HG03196 (cell line): ENCODE results near the gene FANCL.
"Not testable (repeated sequence)": the region's sequence is repeated elsewhere in the genome, so short reads cannot be mapped to it uniquely, and the experiment has no call there.

ENCODE experiments used
- ATAC-seq: cut with Tn5 transposase; IDR thresholded peaks from one replicate; pipeline ENCODE4 v1.9.1; 2021; ENCODE audit not compliant: unreplicated experiment

The FANCL gene

DNA sequence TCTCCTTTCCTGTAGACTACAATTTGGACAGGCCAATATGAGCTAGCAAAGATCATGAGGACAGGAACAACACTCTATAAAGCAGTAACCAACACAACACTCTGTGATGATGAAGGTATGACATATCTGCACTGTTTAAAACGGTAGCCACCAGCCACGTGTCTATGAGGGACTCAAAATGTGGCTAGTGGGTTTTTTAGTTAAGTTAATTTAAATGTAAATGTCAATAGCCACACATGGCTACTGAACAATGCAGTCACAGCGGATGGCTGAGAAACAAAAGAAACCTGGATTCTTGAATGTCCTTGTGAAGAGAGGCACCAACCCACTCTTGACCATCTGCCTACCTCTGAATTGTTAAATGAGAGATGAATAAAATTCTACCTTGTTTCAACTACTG lies 33.9 kb downstream of the FANCL start:
- no peak for ATAC-seq

DNA sequence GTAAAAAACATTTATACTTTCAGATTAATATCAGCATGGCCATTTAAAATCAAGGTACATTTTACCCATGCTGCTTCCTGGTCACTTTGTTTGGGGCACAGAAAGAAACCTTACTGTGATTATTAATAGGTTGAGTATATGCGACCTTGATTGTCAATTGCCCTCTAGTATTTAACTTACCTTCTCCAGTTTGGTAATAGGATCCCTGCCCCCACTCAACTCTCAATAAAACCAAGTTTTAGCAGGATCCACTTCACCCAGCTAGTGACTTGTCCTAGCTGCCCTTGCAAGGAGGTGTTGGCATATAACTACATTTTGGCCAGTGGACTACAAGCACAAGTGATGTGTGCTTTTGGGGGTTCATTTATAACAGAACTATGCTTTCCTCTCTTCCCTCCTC lies 34.3 kb downstream of the FANCL start:
- ATAC-seq = no peak

DNA sequence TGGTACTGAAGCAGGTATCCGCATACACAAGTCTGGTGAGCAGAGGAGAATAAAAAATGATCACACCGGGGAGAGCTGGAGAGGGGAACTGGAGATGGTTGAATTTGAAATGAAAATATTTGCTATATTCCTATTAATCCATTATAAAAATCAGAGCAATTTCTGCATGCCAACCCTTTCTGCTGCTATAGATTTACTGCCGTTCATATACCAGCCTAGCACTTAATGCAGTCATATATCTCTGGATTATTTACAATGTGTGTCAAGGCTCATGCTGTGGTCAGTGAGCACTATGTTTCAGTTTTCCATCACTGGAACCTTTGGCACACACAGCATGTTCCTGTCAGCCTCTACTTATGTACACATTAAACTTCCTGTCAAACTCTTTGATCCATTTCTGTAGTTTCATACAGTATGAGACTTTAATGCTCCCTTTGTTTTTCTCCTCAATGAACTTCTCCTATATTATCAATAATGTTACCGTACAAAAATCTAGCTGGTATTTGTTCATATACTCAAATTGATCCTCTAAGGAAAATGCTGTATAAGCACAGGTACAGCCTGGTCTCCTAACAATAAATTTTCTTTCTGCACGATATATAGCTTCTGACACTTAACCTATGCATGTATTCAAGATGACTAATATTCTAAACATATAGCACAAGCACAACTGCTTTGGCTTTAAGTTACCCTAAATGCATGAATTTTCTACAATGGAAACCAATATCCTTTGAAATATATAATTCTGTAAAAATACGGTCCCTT lies 36.7 kb downstream of the FANCL start:
- ATAC-seq = no peak

DNA sequence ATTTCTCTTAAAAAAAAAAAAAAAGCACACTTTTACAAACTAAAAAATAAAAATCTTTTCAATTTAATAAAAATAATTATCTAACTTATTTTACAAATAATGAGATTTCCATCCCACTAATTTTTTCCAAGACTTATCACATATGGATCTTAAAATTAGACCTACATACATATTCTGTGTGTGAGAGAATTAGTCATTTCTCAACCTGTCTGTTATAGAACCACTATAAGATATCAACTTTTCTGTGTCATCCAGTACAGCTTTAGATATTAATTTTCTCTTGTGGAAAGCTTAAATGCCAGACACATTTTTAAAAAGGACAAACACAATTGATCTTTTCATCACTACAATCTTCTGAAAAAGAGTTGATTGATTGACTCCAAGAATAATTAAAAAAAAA lies 38.1 kb downstream of the FANCL start:
- no peak for ATAC-seq

DNA sequence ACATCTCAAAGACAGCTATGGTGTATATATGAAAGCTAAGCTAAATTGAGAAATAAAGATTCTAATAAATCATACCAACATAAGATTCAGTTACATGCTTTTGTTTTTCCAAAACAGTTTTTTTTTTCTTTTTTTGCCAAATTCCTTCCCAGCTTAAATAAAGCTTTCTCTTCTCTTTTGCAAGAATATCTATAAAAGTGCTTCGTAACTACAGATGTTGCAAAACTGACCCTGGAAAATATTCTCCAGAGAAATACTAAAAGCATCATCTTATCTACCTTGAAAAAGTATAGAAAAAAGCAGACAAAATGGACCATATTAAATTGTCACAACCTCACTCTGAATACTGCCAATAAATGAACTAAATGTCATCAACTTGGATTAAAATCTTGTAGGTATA lies 38.7 kb downstream of the FANCL start:
- no peak for ATAC-seq

DNA sequence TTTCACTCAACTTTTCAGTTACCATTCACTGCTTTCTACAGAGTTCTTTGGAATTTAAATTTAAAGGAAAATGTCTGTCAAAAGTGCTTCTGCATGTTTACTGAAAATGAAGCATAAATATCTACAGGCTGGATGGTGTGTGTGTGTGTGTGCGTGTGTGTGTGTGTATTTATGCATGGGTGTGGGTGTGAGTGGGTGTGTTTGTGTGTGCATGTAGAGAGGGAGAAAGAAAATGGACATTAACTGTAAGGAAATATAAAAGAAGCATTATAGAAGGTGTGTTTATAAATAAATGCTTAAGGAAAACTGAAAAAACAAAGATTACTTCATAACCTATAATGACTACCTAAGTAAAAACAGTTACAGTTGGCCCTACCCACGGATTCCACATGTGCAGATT lies 43.2 kb downstream of the FANCL start:
- no peak for ATAC-seq

DNA sequence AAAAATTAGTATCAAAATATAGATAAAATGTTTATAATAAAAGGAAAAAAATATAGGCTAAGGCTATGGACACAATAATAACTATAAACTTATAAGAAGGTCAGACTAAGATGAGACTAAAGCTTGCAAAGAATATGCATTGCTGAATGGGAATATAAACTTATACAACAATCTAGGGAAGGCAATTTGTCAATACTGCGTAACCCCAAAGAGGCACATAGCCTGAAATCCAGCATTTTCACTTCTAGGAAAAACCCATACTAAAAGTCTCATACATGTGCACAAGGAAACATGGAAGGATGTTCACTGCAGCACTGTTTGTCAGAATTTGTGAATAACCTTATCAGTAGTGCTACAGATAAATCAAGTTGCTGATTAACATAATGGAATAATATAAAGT lies 45.5 kb downstream of the FANCL start:
- no peak for ATAC-seq

DNA sequence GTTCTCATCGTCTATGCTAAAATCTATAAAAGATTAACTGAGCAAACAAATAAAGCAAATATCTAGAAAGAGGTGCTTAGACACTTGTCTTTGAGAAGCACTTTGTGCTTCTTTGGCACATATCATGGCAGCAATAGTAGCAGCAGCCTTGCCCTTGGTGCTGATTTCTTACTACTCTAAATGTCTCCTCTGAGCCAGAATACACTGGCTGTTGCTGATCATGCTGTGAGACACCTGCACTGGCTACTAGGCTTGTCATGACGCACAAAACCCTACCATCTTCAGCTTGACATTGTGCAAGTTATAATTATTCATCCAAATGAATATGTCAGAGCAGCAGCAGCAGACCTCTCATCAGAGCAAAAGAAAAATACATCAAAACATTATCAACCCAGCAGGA lies 46.7 kb downstream of the FANCL start:
- no peak for ATAC-seq

DNA sequence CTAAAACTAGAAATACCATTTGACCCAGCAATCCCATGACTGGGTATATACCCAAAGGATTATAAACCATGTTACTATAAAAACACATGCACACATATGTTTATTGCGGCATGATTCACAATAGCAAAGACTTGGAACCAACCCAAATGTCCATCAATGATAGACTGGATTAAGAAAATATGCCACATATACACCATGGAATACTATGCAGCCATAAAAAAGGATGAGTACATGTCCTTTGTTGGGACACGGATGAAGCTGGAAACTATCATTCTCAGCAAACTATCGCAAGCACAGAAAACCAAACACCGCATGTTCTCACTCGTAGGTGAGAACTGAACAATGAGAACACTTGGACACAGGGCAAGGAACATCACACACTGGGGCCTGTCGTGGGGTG lies 54.1 kb downstream of the FANCL start:
- not testable (repeated sequence) for ATAC-seq

DNA sequence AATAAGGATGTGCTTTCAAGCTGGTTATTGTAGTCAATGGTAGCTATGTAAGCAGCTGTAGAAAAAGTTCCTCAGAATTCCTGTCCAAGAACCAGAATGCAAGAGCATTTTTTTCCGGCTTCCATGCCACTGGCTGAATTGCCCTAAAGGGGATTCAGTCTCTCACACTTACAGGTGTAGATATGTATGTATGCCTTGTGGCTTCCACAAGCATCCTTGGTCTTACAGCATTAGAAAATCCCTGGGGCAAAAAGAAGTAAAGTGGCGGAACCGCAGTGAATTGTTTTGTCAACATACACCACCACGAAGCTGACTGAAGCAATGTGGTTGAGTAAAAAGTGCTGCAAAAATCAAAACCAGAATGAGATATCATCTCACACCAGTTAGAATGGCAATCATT lies 54.6 kb downstream of the FANCL start:
- ATAC-seq = no peak

DNA sequence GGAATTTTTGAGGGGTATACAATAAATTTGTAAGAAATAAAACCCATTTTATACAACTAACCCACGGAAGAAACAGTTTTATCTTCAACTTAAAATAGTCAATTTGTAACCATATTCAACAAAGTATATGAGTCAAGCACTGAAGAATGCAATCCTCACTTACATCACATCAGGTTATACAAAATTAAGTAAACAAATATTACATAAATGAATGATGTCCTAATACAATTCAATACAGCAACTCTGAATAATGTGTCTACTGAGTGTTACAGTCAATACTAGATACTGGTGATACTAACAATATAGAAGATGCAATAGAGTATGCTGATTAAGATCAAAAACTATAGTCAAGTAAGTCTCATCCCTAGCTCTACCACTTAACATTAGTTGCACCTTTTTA lies 58.6 kb downstream of the FANCL start:
- ATAC-seq = no peak

DNA sequence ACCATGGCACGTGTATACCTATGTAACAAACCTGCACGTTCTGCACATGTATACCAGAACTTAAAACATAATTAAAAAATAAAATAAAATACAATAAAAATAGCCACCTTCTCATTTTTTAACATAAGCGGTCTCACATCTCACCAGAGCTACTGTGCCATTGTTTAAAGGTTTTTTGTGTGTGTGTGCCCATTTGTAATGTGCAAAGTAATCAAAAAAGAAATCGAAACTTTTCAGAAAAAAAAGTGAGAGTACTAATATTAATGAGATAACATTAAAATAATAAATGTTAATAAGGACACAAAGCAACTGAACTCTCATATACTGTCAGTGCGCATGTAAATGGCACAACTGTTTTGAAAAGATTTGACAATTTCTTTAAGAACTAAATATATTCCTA lies 60.5 kb downstream of the FANCL start:
- no peak for ATAC-seq

DNA sequence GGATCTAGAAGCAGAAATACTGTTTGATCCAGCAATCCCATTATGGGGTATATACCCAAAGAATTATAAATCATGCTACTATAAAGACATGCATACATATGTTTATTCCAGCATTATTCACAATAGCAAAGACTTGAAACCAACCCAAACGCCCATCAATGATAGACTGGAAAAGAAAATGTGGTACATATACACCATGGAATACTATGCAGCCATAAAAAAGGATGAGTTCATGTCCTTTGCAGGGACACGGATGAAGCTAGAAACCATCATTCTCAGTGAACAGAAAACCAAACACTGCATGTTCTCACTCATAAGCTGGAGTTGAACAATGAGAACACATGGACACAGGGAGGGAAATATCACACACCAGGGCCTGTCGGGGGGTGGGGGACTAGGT lies 61.0 kb downstream of the FANCL start:
- not testable (repeated sequence) for ATAC-seq

DNA sequence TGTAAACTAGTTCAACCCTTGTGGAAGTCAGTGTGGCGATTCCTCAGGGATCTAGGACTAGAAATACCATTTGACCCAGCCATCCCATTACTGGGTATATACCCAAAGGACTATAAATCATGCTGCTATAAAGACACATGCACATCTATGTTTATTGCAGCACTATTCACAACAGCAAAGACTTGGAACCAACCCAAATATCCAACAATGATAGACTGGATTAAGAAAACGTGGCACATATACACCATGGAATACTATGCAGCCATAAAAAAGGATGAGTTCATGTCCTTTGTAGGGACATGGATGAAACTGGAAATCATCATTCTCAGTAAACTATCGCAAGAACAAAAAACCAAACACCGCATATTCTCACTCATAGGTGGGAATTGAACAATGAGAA lies 63.9 kb downstream of the FANCL start:
- ATAC-seq = not testable (repeated sequence)

DNA sequence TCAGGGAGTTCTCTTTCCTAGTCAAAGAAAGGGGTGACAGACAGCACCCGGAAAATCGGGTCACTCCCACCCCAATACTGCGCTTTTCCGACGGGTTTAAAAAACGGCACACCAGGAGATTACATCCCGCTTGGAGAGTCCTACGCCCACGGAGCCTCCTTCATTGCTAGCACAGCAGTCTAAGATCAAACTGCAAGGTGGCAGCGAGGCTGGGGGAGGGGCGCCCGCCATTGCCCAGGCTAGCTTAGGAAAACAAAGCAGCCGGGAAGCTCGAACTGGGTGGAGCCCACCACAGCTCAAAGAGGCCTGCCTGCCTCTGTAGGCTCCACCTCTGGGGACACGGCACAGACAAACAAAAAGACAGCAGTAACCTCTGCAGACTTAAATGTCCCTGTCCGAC lies 69.3 kb downstream of the FANCL start:
- not testable (repeated sequence) for ATAC-seq

DNA sequence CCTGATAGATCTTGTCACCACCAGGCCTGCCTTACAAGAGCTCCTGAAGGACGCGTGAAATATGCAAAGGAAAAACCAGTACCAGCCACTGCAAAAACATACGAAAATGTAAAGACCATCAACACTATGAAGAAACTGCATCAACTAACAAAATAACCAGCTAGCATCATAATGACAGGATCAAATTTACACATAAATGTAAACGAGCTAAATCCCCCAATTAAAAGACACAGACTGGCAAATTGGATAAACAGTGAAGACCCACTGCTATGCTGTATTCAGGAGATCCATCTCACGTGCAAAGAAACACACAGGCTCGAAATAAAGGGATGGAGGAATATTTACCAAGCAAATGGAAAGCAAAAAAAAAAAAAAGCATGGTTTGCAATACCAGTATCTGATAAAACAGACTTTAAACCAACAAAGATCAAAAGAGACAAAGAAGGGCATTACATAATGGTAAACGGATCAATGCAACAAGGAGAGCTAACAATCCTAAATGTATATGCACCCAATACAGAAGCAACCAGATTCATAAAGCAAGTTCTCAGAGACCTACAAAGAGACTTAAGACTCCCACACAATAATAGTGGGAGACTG lies 70.7 kb downstream of the FANCL start:
- not testable (repeated sequence) for ATAC-seq

DNA sequence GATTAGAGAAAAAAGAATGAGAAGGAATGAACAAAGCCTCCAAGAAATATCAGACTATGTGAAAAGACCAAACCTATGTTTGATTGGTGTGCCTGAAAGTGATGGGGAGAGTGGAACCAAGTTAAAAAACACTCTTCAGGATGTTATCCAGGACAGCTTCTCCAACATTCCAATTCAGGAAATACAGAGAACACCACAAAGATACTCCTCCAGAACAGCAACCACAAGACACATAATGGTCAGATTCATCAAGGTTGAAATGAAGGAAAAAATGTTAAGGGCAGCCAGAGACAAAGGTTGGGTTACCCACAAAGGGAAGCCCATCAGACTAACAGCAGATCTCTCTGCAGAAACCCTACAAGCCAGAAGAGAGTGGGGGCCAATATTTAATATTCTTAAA lies 71.3 kb downstream of the FANCL start:
- not testable (repeated sequence) for ATAC-seq

DNA sequence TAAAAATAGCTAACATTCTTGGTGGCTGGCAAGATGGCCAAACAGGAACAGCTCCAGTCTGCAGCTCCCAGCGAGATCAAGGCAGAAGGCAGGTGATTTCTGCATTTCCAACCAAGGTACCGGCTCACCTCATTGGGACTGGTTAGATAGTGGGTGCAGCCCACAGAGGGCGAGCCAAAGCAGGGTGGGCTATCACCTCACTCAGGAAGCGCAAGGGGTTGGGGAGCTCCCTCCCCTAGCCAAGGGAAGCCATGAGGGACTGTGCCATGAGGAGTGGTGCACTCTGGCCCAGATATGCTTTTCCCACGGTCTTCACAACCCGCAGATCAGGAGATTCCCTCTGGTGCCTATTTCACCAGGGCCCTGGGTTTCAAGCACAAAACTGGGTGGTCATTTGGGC lies 73.0 kb downstream of the FANCL start:
- not testable (repeated sequence) for ATAC-seq

DNA sequence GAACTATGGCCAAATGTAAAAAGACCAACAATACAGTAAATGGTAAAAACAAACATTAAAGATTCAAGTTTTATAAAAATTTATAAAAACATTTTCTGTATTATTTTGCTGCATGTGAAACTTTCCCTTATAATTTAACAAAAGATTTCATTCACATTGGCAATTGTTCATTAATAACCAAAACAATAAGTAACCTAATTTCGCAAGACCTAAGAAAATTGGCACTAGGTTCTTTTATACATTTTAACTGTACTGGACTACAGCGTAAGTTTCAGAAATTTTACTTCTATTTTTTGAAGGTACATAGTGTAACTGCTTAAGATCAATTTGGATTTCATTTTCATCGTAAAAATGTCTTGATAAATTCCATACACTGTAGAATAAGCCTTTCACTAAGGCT lies 77.2 kb downstream of the FANCL start:
- no peak for ATAC-seq

DNA sequence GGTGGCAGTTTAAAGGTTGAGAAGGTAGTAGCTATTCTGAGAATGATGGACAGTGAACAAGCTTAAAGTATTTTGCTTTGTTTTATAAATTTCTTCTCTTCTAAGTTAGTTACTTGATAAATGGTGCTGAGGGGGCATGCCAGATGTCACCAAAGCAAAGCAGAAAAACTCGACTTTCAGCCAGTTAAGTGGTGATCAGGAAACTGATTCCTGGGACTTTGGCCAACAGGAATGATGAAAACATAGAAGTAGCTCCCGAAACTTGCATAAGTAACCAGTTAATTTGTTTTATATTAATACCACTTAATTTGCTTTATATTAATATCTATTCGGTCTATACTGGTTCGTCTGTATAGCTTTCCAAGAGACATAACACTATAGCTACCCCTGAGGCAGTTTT lies 82.6 kb downstream of the FANCL start:
- no peak for ATAC-seq

DNA sequence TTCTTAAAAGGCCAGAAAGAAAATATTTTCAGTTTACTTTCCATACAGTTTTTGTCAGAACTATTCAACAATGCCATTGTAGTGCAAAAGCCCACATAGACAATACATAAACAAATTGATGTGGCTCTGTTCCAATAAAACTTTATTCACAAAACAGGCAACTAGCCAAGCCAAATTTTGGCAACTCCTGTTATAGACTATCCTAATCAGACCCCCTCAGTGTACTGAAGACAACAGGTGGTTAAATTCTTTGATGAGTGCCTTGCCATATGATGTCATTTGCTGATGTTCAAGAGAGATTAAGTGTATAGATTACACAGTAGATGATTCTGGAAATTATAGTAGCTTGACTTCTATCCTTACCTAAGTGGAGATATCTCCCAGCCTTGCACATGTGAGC lies 83.4 kb downstream of the FANCL start:
- ATAC-seq = no peak

DNA sequence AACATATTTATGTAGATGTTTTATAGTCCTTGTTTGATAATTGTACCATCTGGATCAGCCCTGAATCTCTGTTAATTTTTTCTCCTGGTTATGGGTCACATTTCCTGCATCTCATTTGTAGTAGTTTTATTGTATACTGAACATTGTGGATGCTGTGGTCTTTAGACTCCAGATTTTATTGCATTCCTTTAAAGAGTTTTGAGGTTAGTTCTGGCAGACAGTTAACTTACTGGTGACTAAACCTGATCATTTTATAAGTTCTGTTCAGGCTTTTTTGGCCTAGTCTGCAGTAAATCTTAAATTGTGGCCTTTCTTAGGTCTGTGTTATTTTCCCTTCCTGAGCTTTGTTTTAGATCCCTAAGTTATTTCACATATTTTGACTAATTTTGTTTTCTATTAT lies 84.3 kb downstream of the FANCL start:
- ATAC-seq = no peak
